Chondrocyte (in vitro differentiated cells): Measurements from ENCODE around the gene CLCF1. TPM values are rescaled to one million over a fixed set of nuclear protein-coding genes. Genes with fewer than 3 reads are reported as not detected.

Experiments used
- DNase-seq: peaks from one replicate; pipeline ENCODE4 v3.0.0; 2021; ENCODE audit warnings: mixed read lengths, low spot score
- H3K27ac Mint-ChIP-seq: one replicate; pipeline ENCODE4 v1.8.0; 2021; ENCODE audit warnings: mild to moderate bottlenecking, moderate library complexity, mixed read lengths; ENCODE audit not compliant: unreplicated experiment
- H3K27me3 Mint-ChIP-seq: 2 replicates; pipeline ENCODE4 v1.8.0; 2021; ENCODE audit warnings: low read depth, mixed read lengths
- H3K36me3 Mint-ChIP-seq: 2 replicates; pipeline ENCODE4 v1.8.0; 2021; ENCODE audit warnings: low read depth, mixed read lengths
- H3K4me1 Mint-ChIP-seq: 2 replicates; pipeline ENCODE4 v1.8.0; 2021; ENCODE audit warnings: low read depth, mild to moderate bottlenecking, mixed read lengths
- H3K4me3 Mint-ChIP-seq: one replicate; pipeline ENCODE4 v1.8.0; 2021; ENCODE audit warnings: mild to moderate bottlenecking, moderate library complexity, mixed read lengths; ENCODE audit not compliant: unreplicated experiment
- H3K9me3 Mint-ChIP-seq: 2 replicates; pipeline ENCODE4 v1.8.0; 2021; ENCODE audit warnings: low read depth, mixed read lengths
- total RNA-seq: library from RNA; stranded (reverse); gene quantifications from 3 replicates; pipeline ENCODE4 v1.2.1, GENCODE V29; 2021
- TF ChIP-seq, protein P1 (sequence below): fragments of 200-600 bp; sonication (generic); IDR thresholded peaks from 2 replicates; pipeline ENCODE4 v1.5.0; 2021; ENCODE audit warnings: antibody characterized with exemption, mild to moderate bottlenecking, moderate library complexity

The CLCF1 gene
- total RNA-seq, 1 donor from 2014 or later, result 4.9 TPM

DNA sequence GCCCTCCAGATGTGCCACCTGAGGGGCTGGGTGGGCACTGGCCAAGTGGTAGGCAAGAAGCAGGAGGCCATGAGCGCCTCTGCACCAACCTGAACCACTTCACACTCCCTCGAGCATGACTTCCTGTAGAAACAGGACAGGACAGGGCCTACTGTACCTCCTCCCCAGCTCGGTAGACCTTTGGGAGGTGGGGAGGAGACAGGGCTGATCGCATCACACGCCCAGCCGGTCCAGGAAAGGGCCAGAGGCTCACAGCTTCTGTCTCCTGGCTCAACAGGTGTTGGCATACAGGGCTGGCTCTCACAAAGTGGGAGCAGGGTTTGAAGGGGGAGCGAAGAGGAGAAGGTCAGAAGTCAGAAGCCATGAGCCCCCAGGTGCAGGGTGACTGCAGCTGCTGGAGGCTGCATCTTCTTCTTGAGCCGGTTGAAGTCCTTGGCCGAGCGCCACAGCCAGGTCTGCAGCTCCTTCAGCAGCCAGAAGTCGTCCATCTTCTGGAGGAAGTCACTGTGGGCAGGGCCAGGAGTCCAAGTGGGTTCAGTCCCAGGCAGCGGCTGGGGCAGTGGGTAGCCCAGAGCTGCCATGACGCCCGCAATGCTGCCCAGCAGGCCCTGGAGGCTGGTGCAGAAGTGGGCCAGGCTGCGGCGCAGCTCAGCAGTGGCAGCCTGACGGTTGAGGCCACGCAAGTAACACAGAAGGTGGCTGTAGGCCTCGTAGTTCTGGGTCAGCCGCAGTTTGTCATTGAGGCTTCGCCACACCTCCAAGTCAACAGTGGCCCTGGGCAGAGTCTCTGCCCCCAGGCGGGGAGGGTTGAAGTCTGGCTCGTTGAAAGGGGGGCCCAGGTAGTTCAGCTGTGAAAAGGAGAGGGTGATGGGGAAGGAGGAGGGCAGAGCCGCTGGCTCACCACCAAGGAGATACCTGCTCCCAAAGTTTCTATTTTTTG is 8.3 kb downstream of the CLCF1 start:
- H3K36me3 Mint-ChIP-seq, result peaks cover 12% of the 10 kb centered on the region
- no peak for DNase-seq
- no peak overlapping the region for H3K27ac Mint-ChIP-seq
- TF ChIP-seq, protein P1, sequence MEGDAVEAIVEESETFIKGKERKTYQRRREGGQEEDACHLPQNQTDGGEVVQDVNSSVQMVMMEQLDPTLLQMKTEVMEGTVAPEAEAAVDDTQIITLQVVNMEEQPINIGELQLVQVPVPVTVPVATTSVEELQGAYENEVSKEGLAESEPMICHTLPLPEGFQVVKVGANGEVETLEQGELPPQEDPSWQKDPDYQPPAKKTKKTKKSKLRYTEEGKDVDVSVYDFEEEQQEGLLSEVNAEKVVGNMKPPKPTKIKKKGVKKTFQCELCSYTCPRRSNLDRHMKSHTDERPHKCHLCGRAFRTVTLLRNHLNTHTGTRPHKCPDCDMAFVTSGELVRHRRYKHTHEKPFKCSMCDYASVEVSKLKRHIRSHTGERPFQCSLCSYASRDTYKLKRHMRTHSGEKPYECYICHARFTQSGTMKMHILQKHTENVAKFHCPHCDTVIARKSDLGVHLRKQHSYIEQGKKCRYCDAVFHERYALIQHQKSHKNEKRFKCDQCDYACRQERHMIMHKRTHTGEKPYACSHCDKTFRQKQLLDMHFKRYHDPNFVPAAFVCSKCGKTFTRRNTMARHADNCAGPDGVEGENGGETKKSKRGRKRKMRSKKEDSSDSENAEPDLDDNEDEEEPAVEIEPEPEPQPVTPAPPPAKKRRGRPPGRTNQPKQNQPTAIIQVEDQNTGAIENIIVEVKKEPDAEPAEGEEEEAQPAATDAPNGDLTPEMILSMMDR, result no peak
- H3K4me1 Mint-ChIP-seq, result peaks cover 27% of the 10 kb centered on the region
- no peak overlapping the region for H3K4me3 Mint-ChIP-seq
- H3K9me3 Mint-ChIP-seq, result no peaks in the 10 kb centered on the region
- no peaks in the 10 kb centered on the region for H3K27me3 Mint-ChIP-seq

DNA sequence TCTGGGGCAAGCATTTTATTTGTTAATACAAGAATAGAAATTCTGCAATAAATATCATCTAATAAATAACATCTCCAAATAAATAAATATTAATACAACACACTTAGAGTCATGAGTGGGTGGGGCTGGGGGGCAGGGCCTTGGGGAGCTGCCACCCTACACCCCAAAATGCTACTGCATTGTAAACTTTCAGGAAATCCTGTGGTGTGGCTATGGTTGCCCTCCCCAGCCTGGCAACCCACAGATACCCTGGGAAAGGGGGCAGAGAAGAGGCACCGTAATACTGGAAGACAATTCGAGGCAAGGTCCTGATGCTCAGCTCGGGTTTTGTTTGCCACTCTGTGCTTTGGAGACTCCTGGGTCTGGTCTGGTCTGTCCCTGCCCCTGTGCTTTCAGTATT is 9.2 kb downstream of the CLCF1 start:
- H3K4me3 Mint-ChIP-seq, result no peak overlapping the region

DNA sequence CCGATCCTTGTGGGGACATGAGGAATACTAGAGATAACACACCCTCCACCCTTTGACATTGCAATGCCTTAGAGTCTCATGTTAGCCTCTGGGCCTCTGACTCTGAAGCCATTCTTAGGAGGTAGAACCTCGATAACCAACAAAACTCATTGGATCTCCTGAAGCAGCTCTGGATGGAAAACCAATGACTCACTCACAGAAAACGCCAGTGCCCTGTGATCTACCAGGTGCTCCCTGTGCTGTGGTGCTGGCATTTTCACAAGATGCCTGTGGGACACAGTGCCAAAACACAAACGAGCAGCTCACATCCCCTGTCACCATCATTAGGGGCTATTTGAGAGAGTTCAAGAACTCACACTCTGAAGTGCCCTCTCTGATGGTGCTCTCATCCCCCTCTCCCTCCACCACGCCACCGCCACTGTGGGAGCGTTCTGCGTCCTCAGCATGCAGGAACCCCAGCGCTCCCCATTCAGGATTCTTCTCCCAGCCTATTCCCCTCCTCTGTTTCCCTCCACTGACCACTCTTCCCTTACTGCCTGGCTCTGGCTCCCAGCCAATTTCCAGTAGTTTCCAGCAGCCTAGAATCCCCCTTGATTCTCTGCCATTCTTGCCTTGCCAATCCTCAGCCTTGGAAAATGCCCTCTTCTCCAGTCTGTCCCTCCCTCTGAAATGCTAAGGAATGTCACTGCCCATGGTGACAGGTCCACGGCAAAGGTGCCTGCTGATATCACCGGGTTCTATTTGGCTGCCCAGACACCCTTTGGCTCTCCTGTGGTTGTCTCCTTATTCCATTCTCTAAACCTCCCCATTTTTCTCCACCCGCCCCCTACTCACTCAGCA is 15.3 kb downstream of the CLCF1 start:
- Mint-ChIP-seq H3K36me3 (peaks cover 2% of the 10 kb centered on the region), H3K27ac (peak overlapping the region; percentile 71), H3K4me3 (no peak overlapping the region), H3K27me3 (no peaks in the 10 kb centered on the region), H3K4me1 (peaks cover 48% of the 10 kb centered on the region), H3K9me3 (no peaks in the 10 kb centered on the region)
- DNase-seq, result no peak
- TF ChIP-seq, protein P1, result no peak

More for the DNA sequence above, 9.2 kb downstream of the CLCF1 start:
- peaks cover 12% of the 10 kb centered on the region for H3K36me3 Mint-ChIP-seq
- TF ChIP-seq, protein P1, result no peak
- peaks cover 19% of the 10 kb centered on the region for H3K4me1 Mint-ChIP-seq
- H3K27me3 Mint-ChIP-seq, result no peaks in the 10 kb centered on the region
- H3K9me3 Mint-ChIP-seq, result no peaks in the 10 kb centered on the region
- H3K27ac Mint-ChIP-seq, result no peak overlapping the region
- no peak for DNase-seq

DNA sequence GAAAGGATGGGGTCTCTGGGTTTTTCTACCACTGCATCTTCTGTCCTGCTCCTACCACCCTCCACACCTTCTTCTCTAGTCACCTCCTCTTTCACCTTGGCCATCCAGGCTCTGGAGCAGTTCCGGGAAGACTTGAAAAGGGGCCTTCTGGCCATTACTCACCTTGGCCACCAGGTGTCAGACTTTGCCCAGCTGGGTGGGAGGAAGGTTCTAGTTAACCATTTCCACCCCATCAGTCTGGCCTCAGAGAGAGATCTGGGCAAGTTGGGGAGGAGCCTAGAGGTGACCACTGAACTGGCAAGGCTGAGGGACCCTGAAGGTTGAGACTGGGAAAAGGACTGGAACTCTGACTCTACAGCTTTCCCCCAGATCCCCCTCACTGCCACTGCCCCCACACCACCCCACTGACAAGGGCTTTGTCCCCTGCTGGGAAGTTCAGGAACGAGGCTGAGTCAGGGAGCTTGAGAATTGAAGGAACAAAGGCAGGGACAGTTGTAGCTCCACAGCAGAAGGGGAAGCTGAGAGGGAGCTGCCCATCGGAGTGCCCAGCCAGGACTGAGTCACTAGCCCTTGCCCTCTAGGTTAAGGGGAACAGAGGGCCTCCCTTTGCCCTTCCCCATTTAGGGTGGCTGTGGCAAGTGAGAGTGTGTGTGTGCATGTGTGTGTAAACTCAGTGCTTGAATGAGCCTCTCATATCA is 16.4 kb downstream of the CLCF1 start:
- Mint-ChIP-seq H3K9me3 (no peaks in the 10 kb centered on the region), H3K27me3 (no peaks in the 10 kb centered on the region), H3K4me1 (peaks cover 56% of the 10 kb centered on the region), H3K27ac (peak overlapping the region; percentile 90), H3K36me3 (no peaks in the 10 kb centered on the region), H3K4me3 (no peak overlapping the region)
- DNase-seq, result no peak
- TF ChIP-seq, protein P1, result peak; percentile 96
